IMR-90 (cell line): ENCODE data around the gene NISCH. TPM values are rescaled to one million over a fixed set of nuclear protein-coding genes. Genes with fewer than 3 reads are reported as not detected.

Experiments
- ATAC-seq: fragments of 200-7000 bp; cut with Tn5 transposase; 2 replicates; pipeline ENCODE4 v1.9.1; 2020; ENCODE audit warnings: low read depth, mild to moderate bottlenecking, moderate library complexity
- BruUV-seq: library from RNA; stranded (reverse); fragments of 400-500 nt; replicated peaks from 2 replicates; lab custom pipeline; 2021; lab: Mats Ljungman, UMichigan
- CTCF ChIA-PET: fragments of 300-600 bp; formaldehyde crosslinking; extraction: SDS; loops from one replicate; lab custom pipeline; 2021; ENCODE audit warnings: antibody characterized with exemption; lab: Yijun Ruan, JAX
- POLR2A ChIA-PET: fragments of 300-600 bp; sonication (Branson Sonifier 250); formaldehyde crosslinking; loops from one replicate; lab custom pipeline; 2022; ENCODE audit warnings: antibody characterized with exemption; ENCODE audit not compliant: unreplicated experiment; lab: Charles Lee
- DNase-seq: peaks from one replicate; pipeline ENCODE4 v3.0.0; 2013
- H2AFZ ChIP-seq: replicated peaks from 2 replicates; pipeline ENCODE3; 2013; ENCODE audit warnings: low read length, mild to moderate bottlenecking; ENCODE audit not compliant: poor library complexity
- H2AK5ac ChIP-seq: 2 replicates; pipeline ENCODE4 v1.6.1; 2013; ENCODE audit warnings: low read depth, low read length, inconsistent platforms
- H2AK9ac ChIP-seq: replicated peaks from 2 replicates; pipeline ENCODE3; 2013; ENCODE audit warnings: mild to moderate bottlenecking, low read depth, low read length, moderate library complexity; ENCODE audit not compliant: poor library complexity
- H2BK120ac ChIP-seq: 2 replicates; pipeline ENCODE4 v1.6.1; 2013; ENCODE audit warnings: low read depth, low read length, inconsistent platforms
- H2BK15ac ChIP-seq: 3 replicates; pipeline ENCODE4 v1.6.1; 2013; ENCODE audit warnings: low read depth, low read length, inconsistent platforms
- H2BK20ac ChIP-seq: 2 replicates; pipeline ENCODE4 v1.6.1; 2013; ENCODE audit warnings: low read depth, mild to moderate bottlenecking, inconsistent platforms, low read length, moderate library complexity
- H2BK5ac ChIP-seq: 2 replicates; pipeline ENCODE4 v1.6.1; 2013; ENCODE audit warnings: mild to moderate bottlenecking, low read depth, low read length, inconsistent platforms; ENCODE audit not compliant: poor library complexity, severe bottlenecking
- H3K14ac ChIP-seq: replicated peaks from 2 replicates; pipeline ENCODE4 v1.6.1; 2013; ENCODE audit warnings: low read depth, low read length, inconsistent platforms
- H3K18ac ChIP-seq: 2 replicates; pipeline ENCODE4 v1.6.1; 2013; ENCODE audit warnings: low read depth, low read length, control low read depth
- H3K23ac ChIP-seq: 2 replicates; pipeline ENCODE4 v1.6.1; 2013; ENCODE audit warnings: low read depth, low read length, inconsistent platforms
- H3K27ac ChIP-seq: 2 replicates; pipeline ENCODE4 v1.5.1; 2013; ENCODE audit warnings: mild to moderate bottlenecking, control low read depth, low read length; ENCODE audit not compliant: insufficient read depth
- H3K27me3 ChIP-seq: 2 replicates; pipeline ENCODE4 v1.6.1; 2013; ENCODE audit warnings: low read length; ENCODE audit not compliant: control insufficient read depth, insufficient read depth
- H3K36me3 ChIP-seq: 2 replicates; pipeline ENCODE4 v1.6.1; 2013; ENCODE audit warnings: low read length, mixed read lengths; ENCODE audit not compliant: control insufficient read depth, insufficient read depth
- H3K4ac ChIP-seq: 2 replicates; pipeline ENCODE4 v1.6.1; 2013; ENCODE audit warnings: low read depth, low read length, inconsistent platforms
- H3K4me1 ChIP-seq: 2 replicates; pipeline ENCODE4 v1.6.1; 2013; ENCODE audit warnings: low read length, mixed read lengths; ENCODE audit not compliant: control insufficient read depth, insufficient read depth
- H3K4me2 ChIP-seq: 2 replicates; pipeline ENCODE4 v1.6.1; 2013; ENCODE audit warnings: low read depth, mild to moderate bottlenecking, control low read depth, low read length, moderate library complexity
- H3K4me3 ChIP-seq: 2 replicates; pipeline ENCODE4 v1.5.1; 2013; ENCODE audit warnings: low read depth, mild to moderate bottlenecking, control low read depth, low read length, moderate library complexity; ENCODE audit not compliant: insufficient read depth
- H3K56ac ChIP-seq: 2 replicates; pipeline ENCODE4 v1.6.1; 2013; ENCODE audit warnings: low read length, inconsistent platforms; ENCODE audit not compliant: insufficient read depth; ENCODE audit errors: extremely low read depth
- H3K79me1 ChIP-seq, 2 experiments: 2 replicates each; pipeline ENCODE4 v1.6.1; 2013; ENCODE audit warnings: low read length in 2 of 2, inconsistent platforms in 1 of 2, low read depth in 1 of 2
- H3K9ac ChIP-seq: 2 replicates; pipeline ENCODE4 v1.6.1; 2013; ENCODE audit warnings: low read depth, low read length, control low read depth
- H3K9me1 ChIP-seq: 2 replicates; pipeline ENCODE4 v1.6.1; 2013; ENCODE audit warnings: low read length, inconsistent platforms; ENCODE audit not compliant: insufficient read depth
- H3K9me3 ChIP-seq: 2 replicates; pipeline ENCODE4 v1.6.1; 2013; ENCODE audit warnings: low read length; ENCODE audit not compliant: control insufficient read depth, insufficient read depth
- H4K20me1 ChIP-seq: 2 replicates; pipeline ENCODE4 v1.6.1; 2013; ENCODE audit warnings: low read length, inconsistent platforms; ENCODE audit not compliant: insufficient read depth
- H4K5ac ChIP-seq: 2 replicates; pipeline ENCODE4 v1.6.1; 2013; ENCODE audit warnings: mild to moderate bottlenecking, low read depth, low read length, control low read depth
- H4K8ac ChIP-seq, 2 experiments: 2 replicates each; pipeline ENCODE4 v1.6.1; 2013; ENCODE audit warnings: low read depth in 2 of 2, low read length in 2 of 2, control low read depth in 1 of 2, inconsistent platforms in 1 of 2
- H4K91ac ChIP-seq: 2 replicates; pipeline ENCODE4 v1.6.1; 2013; ENCODE audit warnings: low read depth, low read length, inconsistent platforms; ENCODE audit not compliant: insufficient read depth
- BHLHE40 ChIP-seq: fragments of 150-350 bp; IDR thresholded peaks from 2 replicates; pipeline ENCODE4 v1.6.1; 2016; ENCODE audit warnings: mild to moderate bottlenecking, low read depth, low read length
- FOS ChIP-seq: fragments of 150-350 bp; IDR thresholded peaks from 2 replicates; pipeline ENCODE4 v1.6.1; 2016; ENCODE audit warnings: low read depth, low read length
- MAFK ChIP-seq: IDR thresholded peaks from 2 replicates; pipeline ENCODE4 v1.6.1; 2012; ENCODE audit warnings: low read depth, low read length, improper control_type of control experiment
- WGBS, 2 experiments: methylation state at CpG; one replicate each; pipeline versions ENCODE4 v1.1.5 to v1.1.7; 2013; ENCODE audit warnings: missing lambda C conversion rate in 2 of 2; ENCODE audit not compliant: insufficient read length in 1 of 2; ENCODE audit errors: extremely low coverage in 2 of 2; 5-methylcytosine and 5-hydroxymethylcytosine counted together
- dilution Hi-C: fragments of 300-500 bp; cut with HindIII; formaldehyde crosslinking; loops from one replicate; pipeline ENCODE4 v1.14.3; 2018; ENCODE audit warnings: low sequenced_read_pairs; ENCODE audit not compliant: unreplicated experiment
- in situ Hi-C: fragments of 300-500 bp; cut with MboI; formaldehyde crosslinking; loops from 3 replicates; pipeline ENCODE4 v1.14.3; 2019; ENCODE audit warnings: low sequenced_read_pairs, inconsistent platforms, mixed read lengths
- intact Hi-C: fragments of 100-400 bp; cut with micrococcal nuclease; formaldehyde crosslinking; loops from 2 replicates; pipeline ENCODE4 v1.10.0; 2022
- polyA plus RNA-seq, 3 experiments: library from polyadenylated mRNA; depleted of rRNA; stranded (reverse); fragments of >200 nt; gene quantifications; 2 replicates each; pipeline ENCODE4 v1.2.3, GENCODE V29; 2012; ENCODE audit warnings: low replicate concordance in 1 of 3
- total RNA-seq: library from RNA; depleted of rRNA; stranded (reverse); fragments of >200 nt; gene quantifications from 2 replicates; pipeline ENCODE4 v1.2.3, GENCODE V29; 2012
- TF ChIP-seq, protein P1 (sequence below): fragments of 150-350 bp; IDR thresholded peaks from 2 replicates; pipeline ENCODE4 v1.6.1; 2017; ENCODE audit warnings: mild to moderate bottlenecking, antibody characterized with exemption, low read length, low read depth

NISCH gene
- total and polyA plus RNA-seq, 2 of the 4 experiments (the other 2 are of a cell fraction) = 36.9 to 86.0 TPM

DNA sequence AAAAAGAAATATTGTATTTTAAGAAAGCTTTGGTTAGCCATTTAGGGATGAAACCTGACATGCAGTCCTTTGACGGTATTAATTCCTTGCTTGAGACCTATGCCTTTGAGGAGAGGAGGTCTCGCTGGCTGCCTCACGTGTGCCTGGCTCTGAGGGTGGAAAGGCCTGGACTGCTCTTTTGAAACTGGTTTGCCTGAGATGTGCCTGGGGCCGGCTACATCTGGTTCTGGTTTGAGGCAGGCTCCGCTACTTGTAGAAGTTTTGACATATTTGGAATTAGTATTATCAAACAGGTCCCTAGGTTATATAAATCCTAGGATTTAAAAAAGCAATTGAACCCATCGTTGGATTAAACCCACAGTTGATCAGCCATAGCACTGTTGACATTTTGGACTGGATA, 6.5 kb downstream of the NISCH start:
- H3K56ac ChIP-seq = no peak overlapping the region
- H3K27ac ChIP-seq = no peak overlapping the region
- H3K9ac ChIP-seq = no peak overlapping the region
- H3K4me1 ChIP-seq = peaks cover 12% of the 10 kb centered on the region; the same call in 1 of the 2 replicates
- peaks cover 39% of the 10 kb centered on the region for H4K20me1 ChIP-seq
- no peak overlapping the region for H3K23ac ChIP-seq
- dilution Hi-C loops = no loop called here
- TF ChIP-seq FOS (no peak), BHLHE40 (no peak), MAFK (no peak)
- TF ChIP-seq, protein P1, sequence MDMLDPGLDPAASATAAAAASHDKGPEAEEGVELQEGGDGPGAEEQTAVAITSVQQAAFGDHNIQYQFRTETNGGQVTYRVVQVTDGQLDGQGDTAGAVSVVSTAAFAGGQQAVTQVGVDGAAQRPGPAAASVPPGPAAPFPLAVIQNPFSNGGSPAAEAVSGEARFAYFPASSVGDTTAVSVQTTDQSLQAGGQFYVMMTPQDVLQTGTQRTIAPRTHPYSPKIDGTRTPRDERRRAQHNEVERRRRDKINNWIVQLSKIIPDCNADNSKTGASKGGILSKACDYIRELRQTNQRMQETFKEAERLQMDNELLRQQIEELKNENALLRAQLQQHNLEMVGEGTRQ = no peak
- no peak overlapping the region for H2BK5ac ChIP-seq
- no peak overlapping the region for H2AK9ac ChIP-seq
- H2BK20ac ChIP-seq = no peak overlapping the region
- H3K4ac ChIP-seq = no peak overlapping the region
- no peak overlapping the region for H2BK15ac ChIP-seq
- H3K79me1 ChIP-seq = peaks cover 39 to 75% of the 10 kb centered on the region in 2 experiments
- ATAC-seq = no peak
- CTCF ChIA-PET = no interaction called here
- peaks cover 55% of the 10 kb centered on the region for H3K36me3 ChIP-seq
- no peak overlapping the region for H3K4me3 ChIP-seq
- no peaks in the 10 kb centered on the region for H3K27me3 ChIP-seq
- H3K9me3 ChIP-seq = no peaks in the 10 kb centered on the region
- intact Hi-C loops = no loop called here
- no peak overlapping the region for H2BK120ac ChIP-seq
- no peak overlapping the region for H2AK5ac ChIP-seq
- H2AFZ ChIP-seq = no peak overlapping the region
- WGBS, 2 experiments = 100% methylated on average over 2 of the region's 6 CpGs; no CpG with 5 or more reads in 1 of the 2 experiments
- no peak overlapping the region for H4K91ac ChIP-seq
- peaks cover 15% of the 10 kb centered on the region for H3K9me1 ChIP-seq
- H4K5ac ChIP-seq = no peak overlapping the region
- H3K18ac ChIP-seq = no peak overlapping the region
- no peak overlapping the region for H3K14ac ChIP-seq
- POLR2A ChIA-PET = no interaction called here
- no peak overlapping the region for H3K4me2 ChIP-seq
- BruUV-seq = no TSS peak
- no peak for DNase-seq
- in situ Hi-C loops = no loop called here
- H4K8ac ChIP-seq = no peak overlapping the region
